Lower leg skin (tissue), 4 donors: Measurements from ENCODE around the gene URI1. TPM values are rescaled to one million over a fixed set of nuclear protein-coding genes. Genes with fewer than 3 reads are reported as not detected.

Source experiments
- DNase-seq, 2 donors: peaks; one replicate each; pipeline ENCODE4 v3.0.0-alpha.2; 2019; ENCODE audit warnings: low spot score in 2 of 2
- H3K4me3 ChIP-seq: fragments of 200-600 bp; sonication (generic); 2 replicates; pipeline ENCODE4 v1.5.1; 2017; ENCODE audit warnings: mild to moderate bottlenecking, low read depth; ENCODE audit not compliant: poor library complexity, severe bottlenecking
- POLR2A ChIP-seq, 2 donors: fragments of 450-650 bp; IDR thresholded peaks; one replicate each; pipeline ENCODE4 v1.6.1; 2016 to 2017; ENCODE audit warnings: antibody characterized with exemption in 2 of 2, mild to moderate bottlenecking in 1 of 2, moderate library complexity in 1 of 2
- WGBS, 2 donors: methylation state at CpG; one replicate each; pipeline ENCODE4 v1.1.5; 2018; 5-methylcytosine and 5-hydroxymethylcytosine counted together
- intact Hi-C: fragments of 100-400 bp; cut with DNase I; formaldehyde crosslinking; loops from one replicate; pipeline ENCODE4 v1.15.0; 2023; ENCODE audit warnings: low total_unique reads
- total RNA-seq, 4 donors: library from RNA; depleted of rRNA; stranded (reverse); fragments of >200 nt; gene quantifications; one replicate each; pipeline ENCODE4 v1.1.0, GENCODE V29; 2016
- TF ChIP-seq, protein P1 (sequence below), 3 donors: fragments of 450-650 bp; IDR thresholded peaks; one replicate each; pipeline ENCODE4 v1.5.1; 2016; ENCODE audit warnings: antibody characterized with exemption in 3 of 3, mild to moderate bottlenecking in 3 of 3, moderate library complexity in 2 of 3

URI1 gene
- total RNA-seq, 4 donors from 2014 or later: 36.6 to 66.0 (median 53.9) TPM

DNA sequence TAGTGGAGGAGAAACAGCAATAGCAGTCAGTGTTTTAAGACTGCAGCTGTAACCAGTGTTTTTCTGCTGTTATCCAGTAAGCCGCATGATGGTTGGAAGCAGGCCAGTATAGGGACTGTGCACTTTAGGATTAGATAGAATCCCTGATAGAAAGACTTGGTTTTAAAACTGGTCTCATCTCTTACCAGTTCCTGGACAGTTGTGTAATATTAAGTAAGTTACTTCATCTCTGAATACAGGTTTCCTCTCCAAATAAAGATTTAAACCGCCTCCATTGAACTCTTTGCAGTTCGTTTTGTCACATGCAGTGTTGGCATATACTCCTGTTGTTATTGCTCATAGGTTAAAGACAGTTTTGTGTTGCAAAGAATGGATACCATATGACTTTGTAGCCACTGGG lies 25.6 kb downstream of the URI1 start:
- no peak for TF ChIP-seq POLR2A (IDR thresholded peaks at IDR 0.05)
- TF ChIP-seq, protein P1, sequence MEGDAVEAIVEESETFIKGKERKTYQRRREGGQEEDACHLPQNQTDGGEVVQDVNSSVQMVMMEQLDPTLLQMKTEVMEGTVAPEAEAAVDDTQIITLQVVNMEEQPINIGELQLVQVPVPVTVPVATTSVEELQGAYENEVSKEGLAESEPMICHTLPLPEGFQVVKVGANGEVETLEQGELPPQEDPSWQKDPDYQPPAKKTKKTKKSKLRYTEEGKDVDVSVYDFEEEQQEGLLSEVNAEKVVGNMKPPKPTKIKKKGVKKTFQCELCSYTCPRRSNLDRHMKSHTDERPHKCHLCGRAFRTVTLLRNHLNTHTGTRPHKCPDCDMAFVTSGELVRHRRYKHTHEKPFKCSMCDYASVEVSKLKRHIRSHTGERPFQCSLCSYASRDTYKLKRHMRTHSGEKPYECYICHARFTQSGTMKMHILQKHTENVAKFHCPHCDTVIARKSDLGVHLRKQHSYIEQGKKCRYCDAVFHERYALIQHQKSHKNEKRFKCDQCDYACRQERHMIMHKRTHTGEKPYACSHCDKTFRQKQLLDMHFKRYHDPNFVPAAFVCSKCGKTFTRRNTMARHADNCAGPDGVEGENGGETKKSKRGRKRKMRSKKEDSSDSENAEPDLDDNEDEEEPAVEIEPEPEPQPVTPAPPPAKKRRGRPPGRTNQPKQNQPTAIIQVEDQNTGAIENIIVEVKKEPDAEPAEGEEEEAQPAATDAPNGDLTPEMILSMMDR (IDR thresholded peaks at IDR 0.05): no peak
- intact Hi-C loops: no loop called here
- no peak for DNase-seq
- no peak overlapping the region for H3K4me3 ChIP-seq
- 22 to 29% methylated on average over 3 of the region's 3 CpGs for WGBS, 2 donors

DNA sequence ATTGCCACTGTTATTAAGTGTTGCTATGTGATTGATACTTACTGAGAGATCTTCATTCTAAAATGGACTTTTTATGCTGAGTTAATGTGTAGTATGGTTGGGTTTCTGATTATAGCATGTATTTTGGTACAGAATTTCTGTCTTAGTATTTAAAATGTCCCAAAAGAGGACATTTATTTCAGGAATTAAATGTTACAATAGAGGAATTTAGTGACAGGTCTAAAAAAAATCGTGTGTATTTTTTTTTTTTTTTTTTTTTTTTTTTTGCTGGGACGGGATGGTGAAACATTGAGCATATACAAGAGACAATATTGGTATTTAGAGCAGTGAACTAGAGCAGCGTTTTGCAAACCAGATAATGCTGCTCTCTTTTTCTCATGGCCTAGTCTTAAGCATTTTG lies 27.9 kb downstream of the URI1 start:
- TF ChIP-seq, protein P1 (IDR thresholded peaks at IDR 0.05): no peak
- TF ChIP-seq POLR2A (IDR thresholded peaks at IDR 0.05): no peak
- intact Hi-C loops: no loop called here
- DNase-seq: no peak
- H3K4me3 ChIP-seq: no peak overlapping the region
- WGBS, 2 donors: 64 to 65% methylated on average over 3 of the region's 3 CpGs

DNA sequence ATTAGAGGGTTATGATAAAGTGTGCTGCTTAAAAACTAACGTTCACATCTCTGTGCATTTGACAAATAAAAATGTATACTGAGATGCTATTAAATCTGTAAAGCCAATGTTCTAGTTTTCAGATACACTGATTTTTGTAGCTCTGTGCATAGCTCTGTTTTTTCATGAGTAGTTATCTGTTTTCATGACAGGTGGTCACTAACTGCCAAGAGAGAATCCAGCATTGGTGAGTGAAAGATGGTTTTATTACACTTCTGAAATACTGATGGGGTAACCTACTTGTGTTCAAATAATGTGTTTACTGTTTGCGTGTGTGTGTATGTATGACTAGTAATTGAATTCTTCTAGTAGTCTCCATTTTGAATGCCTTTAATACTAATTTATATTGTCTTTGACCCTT lies 29.0 kb downstream of the URI1 start:
- intact Hi-C loops: no loop called here
- TF ChIP-seq, protein P1 (IDR thresholded peaks at IDR 0.05): no peak
- no peak for TF ChIP-seq POLR2A (IDR thresholded peaks at IDR 0.05)
- H3K4me3 ChIP-seq: no peak overlapping the region
- 77 to 85% methylated on average over 2 of the region's 2 CpGs for WGBS, 2 donors
- DNase-seq: no peak

DNA sequence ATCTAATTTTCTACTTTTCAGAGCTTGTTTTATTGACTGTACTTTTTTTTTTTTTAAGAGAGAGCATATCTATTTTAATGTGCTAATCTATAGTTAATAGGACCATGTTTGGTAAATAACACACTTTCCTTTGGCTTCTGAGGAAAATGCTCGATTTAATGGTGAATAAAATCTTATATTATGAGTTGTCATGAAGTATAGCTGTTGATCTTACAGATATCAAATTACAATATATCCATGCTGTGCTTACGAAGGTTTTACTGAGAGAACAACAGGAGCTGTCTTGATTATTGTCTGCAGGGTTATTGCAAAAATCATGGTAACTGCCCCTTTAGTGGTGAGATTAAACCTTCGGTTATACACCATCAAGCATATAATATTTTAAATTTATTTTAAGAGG lies 29.6 kb downstream of the URI1 start:
- no peak overlapping the region for H3K4me3 ChIP-seq
- 86 to 92% methylated on average over 3 of the region's 3 CpGs for WGBS, 2 donors
- TF ChIP-seq POLR2A (IDR thresholded peaks at IDR 0.05): no peak
- TF ChIP-seq, protein P1 (IDR thresholded peaks at IDR 0.05): no peak
- intact Hi-C loops: no loop called here
- DNase-seq: no peak

DNA sequence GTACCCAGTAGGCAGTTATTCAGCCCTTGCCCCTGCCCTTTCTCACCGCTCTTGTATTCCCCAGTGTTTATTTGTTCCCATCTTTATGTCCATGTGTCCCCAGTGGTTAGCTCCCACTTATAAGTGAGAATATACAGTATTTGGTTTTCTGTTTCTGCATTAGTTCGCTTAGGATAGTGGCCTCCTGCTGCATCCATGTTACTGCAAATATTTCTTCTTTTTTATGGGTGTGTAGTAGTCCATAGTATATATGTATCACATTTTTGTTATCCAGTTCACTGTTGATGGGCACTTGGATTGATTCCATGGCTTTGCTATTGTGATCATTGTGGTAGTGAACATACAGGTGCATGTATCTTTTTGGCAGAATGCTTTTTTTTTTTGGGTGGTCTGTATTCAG lies 32.7 kb downstream of the URI1 start:
- TF ChIP-seq, protein P1 (IDR thresholded peaks at IDR 0.05): no peak
- TF ChIP-seq POLR2A (IDR thresholded peaks at IDR 0.05): no peak
- no peak overlapping the region for H3K4me3 ChIP-seq
- intact Hi-C loops: no loop called here
- no peak for DNase-seq
- WGBS, 2 donors: 97 to 100% methylated on average over 2 of the region's 2 CpGs

DNA sequence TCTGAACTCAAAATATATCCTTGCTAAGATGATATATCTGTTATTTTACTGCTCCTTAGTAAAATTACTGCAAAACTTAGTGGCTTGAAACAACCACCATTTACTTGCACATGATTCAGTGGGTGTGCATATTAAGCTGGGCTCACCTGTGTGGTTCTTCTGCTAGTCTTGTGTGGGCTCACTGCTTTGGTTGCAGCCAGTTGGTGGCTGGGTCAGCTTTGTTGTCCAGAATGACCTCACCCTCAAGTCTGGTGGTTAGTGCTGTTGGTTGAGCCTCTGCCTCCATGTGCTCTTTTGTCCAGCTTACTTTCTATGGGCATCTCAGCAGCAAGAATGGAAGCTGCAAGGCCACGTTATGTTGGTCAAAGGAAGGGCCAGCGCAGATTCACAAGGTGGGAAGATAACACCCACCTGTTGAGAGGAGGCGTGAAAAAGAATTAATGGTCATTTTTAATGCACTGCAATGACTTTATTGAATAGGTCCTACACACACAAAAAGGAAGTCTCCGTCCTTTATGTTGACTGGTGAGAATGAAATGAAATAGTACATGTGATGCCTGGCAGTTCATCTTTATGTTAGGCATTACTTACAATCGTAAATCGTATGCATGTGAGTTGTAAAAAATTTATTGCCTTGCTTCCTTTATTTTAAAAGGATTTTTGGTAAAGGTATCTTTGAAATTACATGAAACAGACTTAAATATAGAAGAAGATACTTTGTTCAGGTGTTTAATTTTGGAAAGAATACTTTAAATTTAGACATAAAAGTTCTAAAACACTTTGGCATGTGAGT lies 34.3 kb downstream of the URI1 start:
- no peak overlapping the region for H3K4me3 ChIP-seq
- DNase-seq: no peak
- intact Hi-C loops: no loop called here
- no peak for TF ChIP-seq POLR2A (IDR thresholded peaks at IDR 0.05)
- TF ChIP-seq, protein P1 (IDR thresholded peaks at IDR 0.05): no peak
- 93 to 94% methylated on average over 6 of the region's 6 CpGs for WGBS, 2 donors
